ENCODE data around the gene ATXN7L1.

ATXN7L1 gene

GRCh38 chr7:105816266-105816843 is 60.0 kb downstream of the ATXN7L1 start:
- TF ChIP-seq, protein P1, sequence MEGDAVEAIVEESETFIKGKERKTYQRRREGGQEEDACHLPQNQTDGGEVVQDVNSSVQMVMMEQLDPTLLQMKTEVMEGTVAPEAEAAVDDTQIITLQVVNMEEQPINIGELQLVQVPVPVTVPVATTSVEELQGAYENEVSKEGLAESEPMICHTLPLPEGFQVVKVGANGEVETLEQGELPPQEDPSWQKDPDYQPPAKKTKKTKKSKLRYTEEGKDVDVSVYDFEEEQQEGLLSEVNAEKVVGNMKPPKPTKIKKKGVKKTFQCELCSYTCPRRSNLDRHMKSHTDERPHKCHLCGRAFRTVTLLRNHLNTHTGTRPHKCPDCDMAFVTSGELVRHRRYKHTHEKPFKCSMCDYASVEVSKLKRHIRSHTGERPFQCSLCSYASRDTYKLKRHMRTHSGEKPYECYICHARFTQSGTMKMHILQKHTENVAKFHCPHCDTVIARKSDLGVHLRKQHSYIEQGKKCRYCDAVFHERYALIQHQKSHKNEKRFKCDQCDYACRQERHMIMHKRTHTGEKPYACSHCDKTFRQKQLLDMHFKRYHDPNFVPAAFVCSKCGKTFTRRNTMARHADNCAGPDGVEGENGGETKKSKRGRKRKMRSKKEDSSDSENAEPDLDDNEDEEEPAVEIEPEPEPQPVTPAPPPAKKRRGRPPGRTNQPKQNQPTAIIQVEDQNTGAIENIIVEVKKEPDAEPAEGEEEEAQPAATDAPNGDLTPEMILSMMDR (IDR thresholded peaks at IDR 0.05; ENCODE audit: low read length) = no peak
- TF ChIP-seq EZH2phosphoT487 (IDR thresholded peaks at IDR 0.05; ENCODE audit: low read length) = no peak
- no peak for TF ChIP-seq EZH2 (optimal IDR thresholded peaks at IDR 0.05; ENCODE audit: low read depth, low read length)
- Histone ChIP-seq H3K9me2 (replicated peaks; ENCODE audit: insufficient read depth, low read length) (no peaks in the 10 kb centered on the region), H3K79me2 (ENCODE audit: low read length) (no peaks in the 10 kb centered on the region), H2AFZ (ENCODE audit: low read length) (0 out of 2 replicates have a peak overlapping the region, but pooled peaks have one; percentile 46), H3K27ac (ENCODE audit: low read length) (no peak overlapping the region; the same call in 1 of the 2 replicates), H3K9me3 (replicated peaks; ENCODE audit: insufficient read depth, low read length) (no peaks in the 10 kb centered on the region), H4K20me1 (ENCODE audit: insufficient read depth, low read length) (no peaks in the 10 kb centered on the region), H3K4me2 (ENCODE audit: low read depth, low read length) (peak overlapping the region; percentile 58; the same call in 1 of the 2 replicates), H3K36me3 (replicated peaks; ENCODE audit: insufficient read depth, low read length) (no peaks in the 10 kb centered on the region), H3K9ac (ENCODE audit: low read length) (no peak overlapping the region), H3K4me1 (ENCODE audit: low read length) (peaks cover 37% of the 10 kb centered on the region), H3K27me3 (replicated peaks; ENCODE audit: insufficient read depth, low read length) (no peaks in the 10 kb centered on the region), H3F3A (ENCODE audit: insufficient read depth, low read length) (peaks cover 21% of the 10 kb centered on the region), H3K4me3 (ENCODE audit: low read length) (no peak overlapping the region)
- no peak for DNase-seq

GRCh38 chr7:105815576-105815975 is 60.8 kb downstream of the ATXN7L1 start:
- Histone ChIP-seq H3K9ac (ENCODE audit: low read length) (peak overlapping the region; percentile 29; the same call in 1 of the 2 replicates), H3F3A (ENCODE audit: insufficient read depth, low read length) (peaks cover 18% of the 10 kb centered on the region), H3K9me2 (replicated peaks; ENCODE audit: insufficient read depth, low read length) (no peaks in the 10 kb centered on the region), H3K79me2 (ENCODE audit: low read length) (no peaks in the 10 kb centered on the region), H3K27ac (ENCODE audit: low read length) (peak overlapping the region; percentile 72), H3K9me3 (replicated peaks; ENCODE audit: insufficient read depth, low read length) (no peaks in the 10 kb centered on the region), H4K20me1 (ENCODE audit: insufficient read depth, low read length) (no peaks in the 10 kb centered on the region), H3K4me3 (ENCODE audit: low read length) (no peak overlapping the region), H3K27me3 (replicated peaks; ENCODE audit: insufficient read depth, low read length) (no peaks in the 10 kb centered on the region), H3K4me2 (ENCODE audit: low read depth, low read length) (peak overlapping the region; percentile 58), H3K4me1 (ENCODE audit: low read length) (peaks cover 37% of the 10 kb centered on the region), H3K36me3 (replicated peaks; ENCODE audit: insufficient read depth, low read length) (no peaks in the 10 kb centered on the region), H2AFZ (ENCODE audit: low read length) (peak overlapping the region; percentile 25)
- no peak for DNase-seq
- TF ChIP-seq EZH2 (optimal IDR thresholded peaks at IDR 0.05; ENCODE audit: low read depth, low read length) = no peak
- no peak for TF ChIP-seq EZH2phosphoT487 (IDR thresholded peaks at IDR 0.05; ENCODE audit: low read length)
- TF ChIP-seq, protein P1 (IDR thresholded peaks at IDR 0.05; ENCODE audit: low read length) = no peak

DNA sequence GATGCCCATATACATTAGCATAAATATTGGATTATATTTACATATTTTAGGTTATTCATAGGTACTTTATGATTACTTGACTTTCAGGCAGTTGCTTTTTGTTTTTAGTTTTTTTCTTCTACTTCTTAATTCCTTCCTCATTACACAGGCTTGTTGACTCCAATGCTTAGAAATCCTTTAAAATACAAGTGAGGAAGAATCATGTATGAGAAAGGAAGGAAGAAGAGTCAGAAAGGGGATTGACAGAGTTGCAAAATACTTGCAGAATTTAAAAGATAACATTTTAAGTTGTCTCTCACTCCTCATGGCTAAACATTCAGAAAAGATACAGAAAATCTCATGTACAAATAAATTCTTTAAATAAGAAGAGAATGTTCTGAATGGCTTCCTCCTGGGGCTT is 61.9 kb downstream of the ATXN7L1 start:
- Histone ChIP-seq H3K36me3 (replicated peaks; ENCODE audit: insufficient read depth, low read length) (no peaks in the 10 kb centered on the region), H3K9me3 (replicated peaks; ENCODE audit: insufficient read depth, low read length) (no peaks in the 10 kb centered on the region), H3K4me1 (ENCODE audit: low read length) (peaks cover 41% of the 10 kb centered on the region), H3K4me2 (ENCODE audit: low read depth, low read length) (peak overlapping the region; percentile 58; the same call in 1 of the 2 replicates), H3K79me2 (ENCODE audit: low read length) (no peaks in the 10 kb centered on the region), H3K9me2 (replicated peaks; ENCODE audit: insufficient read depth, low read length) (no peaks in the 10 kb centered on the region), H3K27me3 (replicated peaks; ENCODE audit: insufficient read depth, low read length) (no peaks in the 10 kb centered on the region), H3K27ac (ENCODE audit: low read length) (peak overlapping the region; percentile 72; the same call in 1 of the 2 replicates), H3K9ac (ENCODE audit: low read length) (peak overlapping the region; percentile 29; the same call in 1 of the 2 replicates), H3K4me3 (ENCODE audit: low read length) (no peak overlapping the region), H3F3A (ENCODE audit: insufficient read depth, low read length) (peaks cover 18% of the 10 kb centered on the region), H4K20me1 (ENCODE audit: insufficient read depth, low read length) (no peaks in the 10 kb centered on the region), H2AFZ (ENCODE audit: low read length) (no peak overlapping the region)
- no peak for DNase-seq
- TF ChIP-seq, protein P1 (IDR thresholded peaks at IDR 0.05; ENCODE audit: low read length) = no peak
- no peak for TF ChIP-seq EZH2 (optimal IDR thresholded peaks at IDR 0.05; ENCODE audit: low read depth, low read length)
- no peak for TF ChIP-seq EZH2phosphoT487 (IDR thresholded peaks at IDR 0.05; ENCODE audit: low read length)

All from MM.1S (cell line).